H1 (cell line): Measurements from ENCODE around the gene DHRS12. TPM values are rescaled to one million over a fixed set of nuclear protein-coding genes. Genes with fewer than 3 reads are reported as not detected.
A peak's percentile ranks its signal among the peaks of the same experiment; 100 is the strongest.

ENCODE experiments used
- CTCF ChIA-PET: fragments of 300-600 bp; sonication (Branson Sonifier 250); formaldehyde crosslinking; loops from one replicate; lab custom pipeline; 2021; ENCODE audit not compliant: partially characterized antibody; lab: Charles Lee
- POLR2A ChIA-PET: fragments of 300-600 bp; sonication (Branson Sonifier 250); formaldehyde crosslinking; loops from one replicate; lab custom pipeline; 2021; ENCODE audit warnings: inconsistent platforms; ENCODE audit not compliant: partially characterized antibody; lab: Charles Lee
- DNase-seq, 2 experiments: peaks; one replicate each; pipeline versions ENCODE4 v3.0.0 to v3.0.0-alpha.2; 2010 to 2022; ENCODE audit warnings: low spot score in 2 of 2, low read depth in 1 of 2, mixed read lengths in 1 of 2
- FAIRE-seq: peaks from 2 replicates; lab custom pipeline; 2011; peaks lifted over from hg19 to GRCh38; lab: Jason Lieb, UNC
- H2AFZ ChIP-seq: 2 replicates; pipeline ENCODE4 v1.8.1; 2012; ENCODE audit warnings: low read length, inconsistent platforms
- H2AK5ac ChIP-seq: 2 replicates; pipeline ENCODE4 v1.6.1; 2013; ENCODE audit warnings: low read depth, low read length
- H2BK120ac ChIP-seq: replicated peaks from 2 replicates; pipeline ENCODE3; 2013; ENCODE audit warnings: low read depth, low read length, inconsistent platforms
- H2BK12ac ChIP-seq: 2 replicates; pipeline ENCODE4 v1.6.1; 2013; ENCODE audit warnings: low read depth, low read length
- H2BK15ac ChIP-seq: 2 replicates; pipeline ENCODE4 v1.6.1; 2013; ENCODE audit warnings: low read length
- H2BK20ac ChIP-seq: 2 replicates; pipeline ENCODE4 v1.6.1; 2013; ENCODE audit warnings: low read length
- H2BK5ac ChIP-seq: 2 replicates; pipeline ENCODE4 v1.6.1; 2013; ENCODE audit warnings: low read depth, low read length
- H3K14ac ChIP-seq: 2 replicates; pipeline ENCODE4 v1.6.1; 2013; ENCODE audit warnings: inconsistent platforms; ENCODE audit not compliant: insufficient read length
- H3K18ac ChIP-seq: 2 replicates; pipeline ENCODE4 v1.6.1; 2013; ENCODE audit warnings: low read length; ENCODE audit errors: extremely low read depth
- H3K23ac ChIP-seq: 2 replicates; pipeline ENCODE4 v1.6.1; 2013; ENCODE audit warnings: inconsistent platforms; ENCODE audit not compliant: insufficient read length
- H3K23me2 ChIP-seq: 2 replicates; pipeline ENCODE4 v1.6.1; 2013; ENCODE audit warnings: low read depth, low read length
- H3K27ac ChIP-seq: 2 replicates; pipeline ENCODE4 v1.6.1; 2011; ENCODE audit warnings: low read depth, low read length, inconsistent platforms
- H3K27me3 ChIP-seq, 4 experiments: replicated peaks in 1 of 4; 1 replicate in 1 of 4; 2 replicates in 3 of 4; pipeline versions ENCODE4 v1.6.1 to v1.8.1; 2011 to 2013; ENCODE audit warnings: low read length in 3 of 4, mild to moderate bottlenecking in 3 of 4, inconsistent platforms in 2 of 4, mixed read lengths in 2 of 4, moderate library complexity in 1 of 4; ENCODE audit not compliant: control insufficient read depth in 3 of 4, insufficient read depth in 3 of 4; ENCODE audit errors: extremely low read depth in 1 of 4
- H3K36me3 ChIP-seq, 4 experiments: 2 replicates each; pipeline versions ENCODE4 v1.6.1 to v1.8.1; 2011 to 2013; ENCODE audit warnings: mild to moderate bottlenecking in 4 of 4, low read length in 3 of 4, moderate library complexity in 2 of 4, control low read depth in 1 of 4, inconsistent platforms in 1 of 4; ENCODE audit not compliant: insufficient read depth in 4 of 4, control insufficient read depth in 2 of 4
- H3K4ac ChIP-seq: replicated peaks from 2 replicates; pipeline ENCODE3; 2013; ENCODE audit warnings: low read length, low read depth, mixed read lengths, inconsistent platforms; ENCODE audit not compliant: insufficient read length
- H3K4me1 ChIP-seq, 4 experiments: replicated peaks in 1 of 4; 1 replicate in 1 of 4; 2 replicates in 3 of 4; pipeline versions ENCODE4 v1.6.1 to v1.8.1; 2011 to 2013; ENCODE audit warnings: low read length in 3 of 4, inconsistent platforms in 2 of 4, mixed read lengths in 1 of 4; ENCODE audit not compliant: insufficient read depth in 4 of 4, control insufficient read depth in 3 of 4
- H3K4me2 ChIP-seq, 2 experiments: 2 replicates each; pipeline versions ENCODE4 v1.6.1 to v1.8.1; 2011 to 2013; ENCODE audit warnings: low read depth in 2 of 2, low read length in 2 of 2, control low read depth in 1 of 2, inconsistent platforms in 1 of 2, mild to moderate bottlenecking in 1 of 2; ENCODE audit not compliant: insufficient read depth in 1 of 2
- H3K4me3 ChIP-seq, 4 experiments: fragments of 200-600, 300-600 bp in 1 of 4; sonication (generic), shearing (Covaris generic), sonication (Bioruptor Twin) in 1 of 4; 2 replicates each; pipeline versions ENCODE4 v1.5.1 to v1.8.1; 2011 to 2016; ENCODE audit warnings: low read length in 4 of 4, low read depth in 3 of 4, control low read depth in 2 of 4, inconsistent platforms in 2 of 4, mild to moderate bottlenecking in 2 of 4, mixed read lengths in 1 of 4, moderate library complexity in 1 of 4; ENCODE audit not compliant: insufficient read depth in 2 of 4; ENCODE audit errors: extremely low read depth in 1 of 4
- H3K56ac ChIP-seq: replicated peaks from 2 replicates; pipeline ENCODE3; 2013; ENCODE audit warnings: low read depth, mild to moderate bottlenecking, mixed read lengths, low read length, inconsistent platforms; ENCODE audit not compliant: insufficient read length
- H3K79me1 ChIP-seq: 2 replicates; pipeline ENCODE4 v1.6.1; 2013; ENCODE audit warnings: low read depth, low read length, control low read depth
- H3K79me2 ChIP-seq, 2 experiments: 2 replicates each; pipeline versions ENCODE4 v1.6.1 to v1.8.1; 2012 to 2013; ENCODE audit warnings: low read length in 2 of 2, mild to moderate bottlenecking in 2 of 2, inconsistent platforms in 1 of 2; ENCODE audit not compliant: insufficient read depth in 2 of 2, control insufficient read depth in 1 of 2
- H3K9ac ChIP-seq, 4 experiments: replicated peaks in 1 of 4; 1 replicate in 1 of 4; 2 replicates in 3 of 4; pipeline versions ENCODE4 v1.6.1 to v1.8.1; 2011 to 2013; ENCODE audit warnings: low read depth in 3 of 4, low read length in 3 of 4, control low read depth in 2 of 4, mild to moderate bottlenecking in 2 of 4, moderate library complexity in 2 of 4, inconsistent platforms in 1 of 4; ENCODE audit errors: extremely low read depth in 1 of 4
- H3K9me3 ChIP-seq, 2 experiments: 2 replicates each; pipeline versions ENCODE4 v1.6.1 to v1.8.1; 2012 to 2013; ENCODE audit warnings: mild to moderate bottlenecking in 2 of 2, moderate library complexity in 2 of 2, control low read depth in 1 of 2, inconsistent platforms in 1 of 2, low read depth in 1 of 2, low read length in 1 of 2, mixed read lengths in 1 of 2; ENCODE audit not compliant: insufficient read depth in 2 of 2
- H4K20me1 ChIP-seq, 2 experiments: replicated peaks in 1 of 2; 2 replicates each; pipeline versions ENCODE3 to v1.8.1; 2011 to 2013; ENCODE audit warnings: inconsistent platforms in 2 of 2, low read length in 2 of 2, mild to moderate bottlenecking in 1 of 2; ENCODE audit not compliant: insufficient read depth in 2 of 2, control insufficient read depth in 1 of 2
- H4K5ac ChIP-seq: 2 replicates; pipeline ENCODE4 v1.6.1; 2013; ENCODE audit warnings: low read length, low read depth, mixed read lengths, inconsistent platforms; ENCODE audit not compliant: insufficient read length
- H4K8ac ChIP-seq: 2 replicates; pipeline ENCODE4 v1.8.0; 2013; ENCODE audit warnings: mild to moderate bottlenecking, moderate library complexity, low read length, inconsistent platforms; ENCODE audit not compliant: insufficient read depth; ENCODE audit errors: extremely low read depth
- H4K91ac ChIP-seq: replicated peaks from 2 replicates; pipeline ENCODE3; 2013; ENCODE audit warnings: low read length, mixed read lengths, inconsistent platforms; ENCODE audit not compliant: insufficient read length
- CBX5 ChIP-seq: fragments of 300-800, 300-1000 bp; sonication (generic); IDR thresholded peaks from 2 replicates; pipeline ENCODE4 v1.7.1; 2016; ENCODE audit warnings: antibody characterized with exemption, low read length, low read depth
- CTBP2 ChIP-seq: IDR thresholded peaks from 2 replicates; pipeline ENCODE4 v1.7.0; 2011; ENCODE audit warnings: borderline replicate concordance, mild to moderate bottlenecking, moderate library complexity, mixed read lengths, low read length; ENCODE audit not compliant: insufficient read depth, insufficient read length
- FOSL1 ChIP-seq: IDR thresholded peaks from 2 replicates; pipeline ENCODE4 v1.6.1; 2011; ENCODE audit warnings: mild to moderate bottlenecking, low read depth, low read length, moderate library complexity; ENCODE audit not compliant: insufficient read depth
- GABPA ChIP-seq: IDR thresholded peaks from 2 replicates; pipeline ENCODE4 v1.6.1; 2011; ENCODE audit warnings: mild to moderate bottlenecking, low read length, moderate library complexity, borderline replicate concordance; ENCODE audit not compliant: insufficient read depth
- HDAC6 ChIP-seq: IDR thresholded peaks from one replicate; pipeline ENCODE4 v1.7.1; 2012; ENCODE audit warnings: low read depth, mild to moderate bottlenecking, inconsistent platforms, low read length, moderate library complexity
- KDM1A ChIP-seq: fragments of 200-600, 300-600 bp; sonication (generic); IDR thresholded peaks from 2 replicates; pipeline ENCODE4 v1.7.1; 2016; ENCODE audit warnings: mild to moderate bottlenecking, low read length, borderline replicate concordance
- KDM5A ChIP-seq: fragments of 200-600 bp; IDR thresholded peaks from 2 replicates; pipeline ENCODE4 v1.7.1; 2012; ENCODE audit warnings: mild to moderate bottlenecking, low read length, inconsistent platforms, mixed read lengths
- NRF1 ChIP-seq: IDR thresholded peaks from 2 replicates; pipeline ENCODE4 v1.6.1; 2011; ENCODE audit warnings: mild to moderate bottlenecking, low read depth, low read length, improper control_type of control experiment
- POLR2AphosphoS5 ChIP-seq: IDR thresholded peaks from 2 replicates; pipeline ENCODE4 v1.6.1; 2011; ENCODE audit warnings: low read depth, low read length
- RFX5 ChIP-seq: IDR thresholded peaks from 2 replicates; pipeline ENCODE4 v1.6.1; 2011; ENCODE audit warnings: low read depth, low read length, improper control_type of control experiment, borderline replicate concordance
- SAP30 ChIP-seq: fragments of 300-600 bp; sonication (generic); IDR thresholded peaks from 2 replicates; pipeline ENCODE4 v1.7.1; 2012; ENCODE audit warnings: low read length, moderate library complexity, mild to moderate bottlenecking, inconsistent platforms; ENCODE audit not compliant: insufficient read depth, insufficient replicate concordance
- TAF7 ChIP-seq: optimal IDR thresholded peaks from 2 replicates; pipeline ENCODE3; 2011; ENCODE audit warnings: low read depth, mild to moderate bottlenecking, inconsistent platforms, low read length, moderate library complexity, borderline replicate concordance
- WGBS, 2 experiments: shearing (Covaris generic) in 1 of 2; methylation state at CpG; one replicate each; pipeline versions ENCODE4 v1.1.6 to v1.1.7; 2013 to 2015; ENCODE audit warnings: low lambda C conversion rate in 2 of 2, mixed read lengths in 2 of 2, inconsistent platforms in 1 of 2, low coverage in 1 of 2, missing lambda C conversion rate in 1 of 2; ENCODE audit not compliant: insufficient replicate concordance in 2 of 2, insufficient coverage in 1 of 2, insufficient read length in 1 of 2; ENCODE audit errors: extremely low coverage in 1 of 2, missing lambda C conversion rate in 1 of 2; 5-methylcytosine and 5-hydroxymethylcytosine counted together
- polyA plus RNA-seq, 7 experiments: library from polyadenylated mRNA; depleted of rRNA in 3 of 7; stranded (reverse) in 5 of 7; unstranded in 2 of 7; fragments of >200 nt in 5 of 7; fragments of 200-250 nt in 2 of 7; gene quantifications; 1 replicate in 5 of 7; 2 replicates in 1 of 7; 4 replicates in 1 of 7; pipeline versions ENCODE4 v1.2.1 to v1.2.3, GENCODE V29; 2011 to 2013; ENCODE audit warnings: missing spikeins in 2 of 7, mixed read lengths in 2 of 7
- total RNA-seq: library from RNA; stranded (reverse); fragmentation: NEBNext Ultra II Directional; extraction: Animal tissue kit (Norgen Biotek cat#: 25700); gene quantifications from 2 replicates; pipeline ENCODE4 v1.2.1, GENCODE V29; 2021
- TF ChIP-seq, protein P1 (sequence below): IDR thresholded peaks from 2 replicates; pipeline ENCODE4 v1.6.1; 2012; ENCODE audit warnings: inconsistent platforms

The DHRS12 gene
- total and polyA plus RNA-seq, 2 of the 8 experiments (the other 6 are each of a cell fraction or from before 2014, with no cell fraction given): 8.7 TPM

DNA sequence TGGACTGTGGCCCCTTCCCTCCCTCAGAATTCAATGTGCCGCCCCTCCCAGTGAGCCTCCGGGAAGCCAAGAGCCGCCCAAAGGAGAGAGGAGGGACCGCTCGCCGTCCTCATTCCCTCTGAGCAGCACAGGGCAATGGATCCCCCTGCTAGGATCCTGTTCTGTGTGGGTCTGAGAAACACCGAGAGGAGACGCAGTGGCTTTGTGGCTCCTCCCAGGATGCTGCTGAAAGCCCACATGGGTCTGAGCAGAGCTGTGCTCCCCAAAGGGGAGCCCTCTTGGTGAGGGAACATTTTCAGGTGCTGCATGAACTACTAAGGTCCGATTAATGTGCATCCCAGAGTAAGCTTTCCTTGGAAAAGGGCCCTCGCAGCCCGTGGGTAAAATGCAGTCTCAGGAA lies 30.4 kb downstream of the DHRS12 start:
- Histone ChIP-seq H4K8ac (peak overlapping the region; percentile 38; the same call in 1 of the 2 replicates), H3K56ac (no peak overlapping the region), H3K18ac (no peak overlapping the region), H2BK12ac (no peak overlapping the region), H3K4me2 (no peak overlapping the region), H3K4me1 (peaks cover under 1 to 8% (median 3%) of the 10 kb centered on the region in 4 experiments), H2BK5ac (no peak overlapping the region), H3K9ac (no peak overlapping the region), H4K20me1 (no peaks in the 10 kb centered on the region), H3K4me3 (no peak overlapping the region), H4K91ac (no peak overlapping the region), H3K23ac (no peak overlapping the region), H2BK120ac (no peak overlapping the region), H3K27ac (no peak overlapping the region), H3K27me3 (no peaks in the 10 kb centered on the region), H3K79me2 (no peaks in the 10 kb centered on the region), H3K9me3 (no peaks in the 10 kb centered on the region), H4K5ac (no peak overlapping the region), H2BK20ac (no peak overlapping the region), H3K79me1 (no peaks in the 10 kb centered on the region), H2AFZ (no peak overlapping the region), H2AK5ac (no peak overlapping the region), H3K23me2 (no peaks in the 10 kb centered on the region), H3K4ac (no peak overlapping the region), H3K14ac (no peak overlapping the region), H2BK15ac (no peak overlapping the region), H3K36me3 (no peaks in the 10 kb centered on the region)
- FAIRE-seq (no peak), DNase-seq (no peak)
- POLR2A ChIA-PET: no interaction called here
- WGBS, 2 experiments: 89% methylated on average over 11 of the region's 11 CpGs; no CpG with 5 or more reads in 1 of the 2 experiments
- CTCF ChIA-PET: interaction anchor here (1.6 to 2.8 kb wide), 2 partner anchors 15 to 23 kb away, joined by 4 to 12 read pairs; no protein-coding TSS in a partner anchor
- TF ChIP-seq, protein P1, sequence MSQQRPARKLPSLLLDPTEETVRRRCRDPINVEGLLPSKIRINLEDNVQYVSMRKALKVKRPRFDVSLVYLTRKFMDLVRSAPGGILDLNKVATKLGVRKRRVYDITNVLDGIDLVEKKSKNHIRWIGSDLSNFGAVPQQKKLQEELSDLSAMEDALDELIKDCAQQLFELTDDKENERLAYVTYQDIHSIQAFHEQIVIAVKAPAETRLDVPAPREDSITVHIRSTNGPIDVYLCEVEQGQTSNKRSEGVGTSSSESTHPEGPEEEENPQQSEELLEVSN: no peak
- TF ChIP-seq SAP30 (no peak), GABPA (no peak), CTBP2 (no peak), KDM5A (no peak), CBX5 (no peak), POLR2AphosphoS5 (no peak), KDM1A (no peak), FOSL1 (no peak), NRF1 (no peak), RFX5 (no peak), HDAC6 (no peak), TAF7 (no peak)
